ENCODE results near the gene SLC47A1. TPM values are rescaled to one million over a fixed set of nuclear protein-coding genes. Genes with fewer than 3 reads are reported as not detected.

The SLC47A1 gene
- total RNA-seq, 4 donors from 2014 or later: 0.17 to 1.8 TPM; not detected in 2

DNA sequence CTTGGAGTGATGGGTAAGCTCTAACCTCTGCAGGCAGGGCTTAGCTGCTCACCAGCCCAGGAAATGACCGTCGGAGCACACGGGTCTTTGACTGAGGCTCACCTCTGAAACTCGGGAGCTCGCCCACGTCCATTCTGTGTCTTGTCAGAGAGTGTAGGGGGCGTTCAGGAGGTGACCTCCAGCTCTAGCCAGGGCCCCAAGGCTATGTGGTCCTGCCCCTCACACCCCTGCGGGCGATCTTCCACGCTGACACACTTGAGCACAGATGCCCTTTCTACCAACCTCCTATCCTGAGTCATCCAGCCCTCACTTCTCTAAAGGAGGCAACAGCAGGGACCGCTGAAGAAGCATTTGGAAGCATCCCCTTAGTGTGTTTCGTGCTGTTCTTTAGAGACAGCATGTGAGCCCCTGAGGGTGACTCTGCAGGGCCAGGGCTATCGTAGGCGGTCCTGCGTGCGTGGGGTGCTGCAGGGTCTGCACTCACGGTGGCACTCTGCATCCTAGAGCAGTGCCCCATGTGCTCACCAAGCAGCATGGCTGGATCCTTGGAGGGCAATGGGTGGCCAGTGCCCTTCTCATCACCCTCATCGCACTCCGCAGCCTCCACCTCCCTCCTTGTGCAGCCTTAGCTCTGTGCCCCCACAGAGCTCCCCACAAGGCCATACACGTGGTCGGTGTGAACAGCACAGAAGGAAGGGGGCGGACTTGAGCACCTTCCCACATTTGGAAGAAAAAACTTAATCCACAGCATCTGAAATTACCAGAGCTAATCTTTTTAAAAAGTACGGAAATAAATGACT lies 33.8 kb downstream of the SLC47A1 start:
- no peaks in the 10 kb centered on the region for H3K9me3 ChIP-seq

DNA sequence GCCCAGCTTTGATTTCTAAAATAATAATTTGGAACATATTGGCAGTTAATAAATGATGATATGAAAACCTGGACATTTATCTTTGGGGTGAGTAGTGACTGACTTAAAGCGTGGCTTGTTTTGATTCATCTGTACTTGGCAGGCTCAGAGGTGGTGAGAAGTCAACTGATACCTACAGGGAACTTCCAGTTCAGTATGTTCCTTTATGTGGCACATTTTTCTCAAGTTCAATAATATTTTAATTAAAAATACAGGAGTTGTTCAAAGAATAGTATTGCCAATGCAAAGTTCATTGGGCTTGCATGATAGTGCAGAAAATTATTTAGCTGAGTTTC lies 34.3 kb downstream of the SLC47A1 start:
- no peak overlapping the region for H3K4me3 ChIP-seq
- H3K4me1 ChIP-seq: no peaks in the 10 kb centered on the region
- H3K36me3 ChIP-seq: no peaks in the 10 kb centered on the region
- H3K27me3 ChIP-seq: no peaks in the 10 kb centered on the region
- TF ChIP-seq POLR2AphosphoS5 (IDR thresholded peaks at IDR 0.05) (no peak), EP300 (IDR thresholded peaks at IDR 0.05) (no peak), POLR2A (IDR thresholded peaks at IDR 0.05; ENCODE audit: low read depth) (no peak)
- TF ChIP-seq, protein P1, sequence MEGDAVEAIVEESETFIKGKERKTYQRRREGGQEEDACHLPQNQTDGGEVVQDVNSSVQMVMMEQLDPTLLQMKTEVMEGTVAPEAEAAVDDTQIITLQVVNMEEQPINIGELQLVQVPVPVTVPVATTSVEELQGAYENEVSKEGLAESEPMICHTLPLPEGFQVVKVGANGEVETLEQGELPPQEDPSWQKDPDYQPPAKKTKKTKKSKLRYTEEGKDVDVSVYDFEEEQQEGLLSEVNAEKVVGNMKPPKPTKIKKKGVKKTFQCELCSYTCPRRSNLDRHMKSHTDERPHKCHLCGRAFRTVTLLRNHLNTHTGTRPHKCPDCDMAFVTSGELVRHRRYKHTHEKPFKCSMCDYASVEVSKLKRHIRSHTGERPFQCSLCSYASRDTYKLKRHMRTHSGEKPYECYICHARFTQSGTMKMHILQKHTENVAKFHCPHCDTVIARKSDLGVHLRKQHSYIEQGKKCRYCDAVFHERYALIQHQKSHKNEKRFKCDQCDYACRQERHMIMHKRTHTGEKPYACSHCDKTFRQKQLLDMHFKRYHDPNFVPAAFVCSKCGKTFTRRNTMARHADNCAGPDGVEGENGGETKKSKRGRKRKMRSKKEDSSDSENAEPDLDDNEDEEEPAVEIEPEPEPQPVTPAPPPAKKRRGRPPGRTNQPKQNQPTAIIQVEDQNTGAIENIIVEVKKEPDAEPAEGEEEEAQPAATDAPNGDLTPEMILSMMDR (IDR thresholded peaks at IDR 0.05): no peak
- intact Hi-C loops (cut with DNase I): no loop called here
- H3K9me3 ChIP-seq: no peaks in the 10 kb centered on the region
- H3K27ac ChIP-seq (replicated peaks in 1 of 4): no peak overlapping the region
- 89% methylated on average over 1 of the region's 1 CpG for WGBS
- no peak for DNase-seq (ENCODE audit: extremely low spot score)

More for the DNA sequence above, 33.8 kb downstream of the SLC47A1 start:
- no peak for DNase-seq (ENCODE audit: extremely low spot score)
- no peak overlapping the region for H3K4me3 ChIP-seq
- intact Hi-C loops (cut with DNase I): no loop called here
- no peak overlapping the region for H3K27ac ChIP-seq (replicated peaks in 1 of 4)
- TF ChIP-seq POLR2A (IDR thresholded peaks at IDR 0.05; ENCODE audit: low read depth) (no peak), EP300 (IDR thresholded peaks at IDR 0.05) (no peak), POLR2AphosphoS5 (IDR thresholded peaks at IDR 0.05) (no peak)
- TF ChIP-seq, protein P1 (IDR thresholded peaks at IDR 0.05): no peak
- no peaks in the 10 kb centered on the region for H3K4me1 ChIP-seq
- WGBS: 85% methylated on average over 18 of the region's 23 CpGs
- H3K36me3 ChIP-seq: no peaks in the 10 kb centered on the region
- H3K27me3 ChIP-seq: no peaks in the 10 kb centered on the region

DNA sequence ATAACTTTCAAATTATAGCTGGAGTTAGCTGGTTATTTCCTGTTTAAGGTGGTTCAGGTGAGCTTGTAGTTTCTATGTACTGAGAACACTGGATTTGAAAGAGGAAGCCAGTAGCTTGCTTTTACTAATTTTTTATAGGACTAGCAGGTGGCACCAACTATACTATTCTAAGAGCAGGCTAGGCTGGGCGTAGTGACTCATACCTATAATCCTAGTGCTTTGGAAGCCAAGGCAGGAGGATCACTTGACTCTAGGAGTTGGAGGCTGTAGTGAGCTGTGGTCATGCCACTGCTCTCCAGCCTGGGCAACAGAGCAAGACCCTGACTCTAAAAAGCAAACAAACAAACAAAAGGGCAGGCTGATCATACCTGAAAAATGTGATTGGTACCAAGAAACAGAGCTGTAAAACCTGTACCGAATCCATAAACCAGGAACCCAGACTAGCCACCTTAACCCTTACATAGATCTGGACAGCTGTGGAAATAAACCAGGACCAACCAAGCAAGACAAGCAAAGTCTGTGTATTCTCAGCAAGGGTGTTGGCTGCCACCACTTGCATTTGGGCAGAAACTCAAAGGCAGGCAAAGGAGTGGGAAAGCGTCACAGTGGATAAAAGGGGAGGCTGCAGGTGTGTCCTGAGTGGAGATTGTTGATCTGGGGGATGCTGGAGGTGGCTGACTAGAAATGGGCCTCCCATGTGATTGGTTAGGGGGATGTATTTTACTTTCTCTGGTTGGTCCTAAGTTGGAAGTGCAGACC lies 36.3 kb downstream of the SLC47A1 start:
- H3K36me3 ChIP-seq: no peaks in the 10 kb centered on the region
- TF ChIP-seq POLR2AphosphoS5 (IDR thresholded peaks at IDR 0.05): no peak
- TF ChIP-seq, protein P1 (IDR thresholded peaks at IDR 0.05): no peak
- TF ChIP-seq EP300 (IDR thresholded peaks at IDR 0.05): no peak
- no peak for TF ChIP-seq POLR2A (IDR thresholded peaks at IDR 0.05; ENCODE audit: low read depth)
- no peaks in the 10 kb centered on the region for H3K9me3 ChIP-seq
- no peaks in the 10 kb centered on the region for H3K4me1 ChIP-seq
- intact Hi-C loops (cut with DNase I): no loop called here
- no peak overlapping the region for H3K4me3 ChIP-seq
- WGBS: 78% methylated on average over 3 of the region's 3 CpGs
- no peaks in the 10 kb centered on the region for H3K27me3 ChIP-seq
- DNase-seq (ENCODE audit: extremely low spot score): no peak
- no peak overlapping the region for H3K27ac ChIP-seq (replicated peaks in 1 of 4)

DNA sequence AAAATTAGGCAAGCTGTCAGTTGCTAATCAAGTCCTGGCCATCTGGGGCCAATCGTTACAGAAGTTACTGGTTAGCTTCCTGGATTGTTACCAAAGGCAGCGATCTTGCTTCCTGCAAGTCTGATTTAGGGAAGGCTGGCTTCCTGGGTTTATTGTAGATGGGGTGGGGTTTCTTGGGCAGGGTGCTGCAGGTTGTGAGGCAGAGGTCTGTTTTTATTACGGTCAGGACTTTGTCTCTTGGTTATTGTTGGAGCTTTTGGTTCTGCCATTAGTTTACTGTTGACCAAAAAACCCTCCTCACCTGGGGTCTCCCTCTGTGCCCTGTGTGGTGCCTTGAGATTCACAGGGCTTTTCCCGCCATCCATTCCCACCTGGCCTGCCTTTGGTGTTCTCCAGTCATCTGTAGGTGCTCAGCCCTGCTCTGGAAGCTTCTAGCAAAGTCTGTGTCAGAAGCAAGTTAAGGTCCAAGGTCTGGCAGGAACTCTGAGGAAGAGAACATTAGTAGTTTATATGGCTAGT lies 36.9 kb downstream of the SLC47A1 start:
- 53% methylated on average over 4 of the region's 4 CpGs for WGBS
- Histone ChIP-seq H3K4me3 (no peak overlapping the region), H3K36me3 (no peaks in the 10 kb centered on the region), H3K9me3 (no peaks in the 10 kb centered on the region), H3K27ac (replicated peaks in 1 of 4) (no peak overlapping the region), H3K4me1 (no peaks in the 10 kb centered on the region), H3K27me3 (no peaks in the 10 kb centered on the region)
- intact Hi-C loops (cut with DNase I): no loop called here
- no peak for DNase-seq (ENCODE audit: extremely low spot score)
- TF ChIP-seq EP300 (IDR thresholded peaks at IDR 0.05) (no peak), POLR2A (IDR thresholded peaks at IDR 0.05; ENCODE audit: low read depth) (no peak), POLR2AphosphoS5 (IDR thresholded peaks at IDR 0.05) (no peak)

DNA sequence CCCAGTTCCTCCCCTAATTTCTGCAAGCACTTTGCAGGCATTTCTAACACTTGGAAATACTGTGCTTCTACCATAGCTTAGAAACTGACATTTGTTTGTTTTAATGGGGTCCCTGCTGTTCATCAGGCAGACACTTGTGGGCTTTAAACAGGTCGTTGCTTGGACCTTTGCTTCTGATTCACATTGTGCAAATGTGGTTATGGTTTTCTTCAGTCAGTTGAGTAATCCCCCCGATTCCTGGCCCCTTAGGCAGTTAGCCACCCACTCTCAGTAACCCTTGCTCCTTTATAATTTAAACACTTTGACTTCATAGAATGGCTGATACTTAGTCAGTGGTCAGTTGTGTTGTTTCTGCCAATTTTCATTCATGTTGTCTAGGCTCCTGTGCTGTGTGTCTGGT lies 39.4 kb downstream of the SLC47A1 start:
- Histone ChIP-seq H3K4me1 (no peaks in the 10 kb centered on the region), H3K27me3 (no peaks in the 10 kb centered on the region), H3K4me3 (no peak overlapping the region), H3K27ac (replicated peaks in 1 of 4) (no peak overlapping the region), H3K9me3 (no peaks in the 10 kb centered on the region), H3K36me3 (no peaks in the 10 kb centered on the region)
- DNase-seq (ENCODE audit: extremely low spot score): no peak
- 13% methylated on average over 2 of the region's 2 CpGs for WGBS
- TF ChIP-seq, protein P1 (IDR thresholded peaks at IDR 0.05): no peak
- no peak for TF ChIP-seq EP300 (IDR thresholded peaks at IDR 0.05)
- TF ChIP-seq POLR2A (IDR thresholded peaks at IDR 0.05; ENCODE audit: low read depth): no peak
- no peak for TF ChIP-seq POLR2AphosphoS5 (IDR thresholded peaks at IDR 0.05)
- intact Hi-C loops (cut with DNase I): no loop called here

All from esophagus muscularis mucosa (tissue), 4 donors.